Spleen (tissue), 11 donors: ENCODE data around the gene PPP1R9A. TPM values are rescaled to one million over a fixed set of nuclear protein-coding genes. Genes with fewer than 3 reads are reported as not detected.

ENCODE experiments used
- DNase-seq: peaks from one replicate; pipeline ENCODE4 v3.0.0-alpha.2; 2020
- H3K27ac ChIP-seq, 8 donors: fragments of 200-600 bp; sonication (generic) in 7 of 8; 1 replicate in 4 of 8; 2 replicates in 4 of 8; pipeline versions ENCODE4 v1.5.0 to v1.8.0; 2016 to 2021; ENCODE audit warnings: inconsistent platforms in 4 of 8, mild to moderate bottlenecking in 4 of 8, moderate library complexity in 1 of 8
- H3K27me3 ChIP-seq, 7 donors: fragments of 200-600 bp; sonication (generic) in 6 of 7; replicated peaks in 1 of 7; 1 replicate in 4 of 7; 2 replicates in 3 of 7; pipeline versions ENCODE4 v1.5.0 to v1.8.0; 2016 to 2021; ENCODE audit warnings: inconsistent platforms in 3 of 7, mild to moderate bottlenecking in 1 of 7
- H3K36me3 ChIP-seq, 6 donors: fragments of 200-600 bp; sonication (generic) in 5 of 6; 1 replicate in 4 of 6; 2 replicates in 2 of 6; pipeline versions ENCODE4 v1.5.0 to v1.8.0; 2016 to 2021; ENCODE audit warnings: inconsistent platforms in 2 of 6
- H3K4me1 ChIP-seq, 6 donors: fragments of 200-600 bp; sonication (generic) in 5 of 6; 1 replicate in 3 of 6; 2 replicates in 3 of 6; pipeline versions ENCODE4 v1.5.0 to v1.8.0; 2016 to 2021; ENCODE audit warnings: inconsistent platforms in 3 of 6
- H3K4me3 ChIP-seq, 8 donors: fragments of 200-600 bp; sonication (generic) in 7 of 8; 1 replicate in 4 of 8; 2 replicates in 4 of 8; pipeline versions ENCODE4 v1.5.0 to v1.8.0; 2016 to 2021; ENCODE audit warnings: inconsistent platforms in 4 of 8, mild to moderate bottlenecking in 4 of 8, moderate library complexity in 2 of 8
- H3K9me3 ChIP-seq, 8 donors: fragments of 200-600 bp; sonication (generic) in 7 of 8; 1 replicate in 4 of 8; 2 replicates in 4 of 8; pipeline versions ENCODE4 v1.5.0 to v1.8.0; 2016 to 2021; ENCODE audit warnings: inconsistent platforms in 4 of 8
- CTCF ChIP-seq, 11 experiments: fragments of 200-600 bp in 7 of 11; fragments of 450-650 bp in 4 of 11; sonication (generic) in 4 of 11; IDR thresholded peaks in 8 of 11; conservative IDR thresholded peaks in 3 of 11; 1 replicate in 7 of 11; 2 replicates in 4 of 11; pipeline versions ENCODE4 v1.4.0 to v1.8.0; 2016 to 2021; ENCODE audit warnings: antibody characterized with exemption in 11 of 11, inconsistent platforms in 4 of 11, mild to moderate bottlenecking in 1 of 11
- POLR2A ChIP-seq, 3 donors: fragments of 450-650 bp; IDR thresholded peaks; one replicate each; pipeline ENCODE4 v1.5.1; 2017; ENCODE audit warnings: antibody characterized with exemption in 3 of 3, mild to moderate bottlenecking in 1 of 3
- POLR2AphosphoS5 ChIP-seq, 3 donors: sonication (generic); formaldehyde crosslinking; IDR thresholded peaks; one replicate each; pipeline ENCODE4 v1.5.1; 2017; ENCODE audit warnings: antibody characterized with exemption in 3 of 3
- WGBS, 5 donors: extraction: QIAGEN DNeasy Blood & Tissue Kit in 3 of 5; methylation state at CpG; one replicate each; pipeline versions ENCODE4 v1.1.5 to v1.1.7; 2013 to 2018; 5-methylcytosine and 5-hydroxymethylcytosine counted together
- intact Hi-C: fragments of 100-400 bp; cut with DNase I; formaldehyde crosslinking; loops from one replicate; pipeline ENCODE4 v1.15.0; 2023; ENCODE audit warnings: low total_unique reads
- polyA plus RNA-seq, 3 donors: library from polyadenylated mRNA; stranded (reverse); fragments of 200-250 nt; gene quantifications; one replicate each; pipeline ENCODE4 v1.2.1, GENCODE V29; 2013
- total RNA-seq, 7 donors: library from RNA; depleted of rRNA in 3 of 7; stranded (reverse); fragments of >200 nt in 3 of 7; fragmentation: NEBNext Ultra II Directional in 4 of 7; extraction: Animal tissue kit (Norgen Biotek cat#: 25700) in 4 of 7; gene quantifications; one replicate each; pipeline versions ENCODE4 v1.1.0 to v1.2.1, GENCODE V29; 2016 to 2021
- donor health status: healthy with polysubstance abuse.
- donor health status: DM: no; HTN: no; CAD: no; lungs with moderate emphysema.
- donor health status: DM: no; HTN: no; CAD: no.
- donor health status: Bipolar disorder and iron deficiency.
- donor health status: healthy.
- donor health status: DM: no; HTN: no; CAD: no.
- donor health status: DM: yes; HTN: yes; CAD: no.

Gene PPP1R9A
- total and polyA plus RNA-seq, 10 donors, result 0.52 to 24.1 (median 10.9) TPM

GRCh38 chr7:95251966-95252365 lies 344.6 kb downstream of the PPP1R9A start:
- TF ChIP-seq POLR2AphosphoS5 (IDR thresholded peaks at IDR 0.05) (no peak), CTCF (IDR thresholded peaks at IDR 0.05 in 8 of 11, conservative IDR thresholded peaks at IDR 0.05 in 3 of 11) (no peak), POLR2A (IDR thresholded peaks at IDR 0.05) (no peak)
- H3K27me3 ChIP-seq, result no peaks in the 10 kb centered on the region
- no peaks in the 10 kb centered on the region for H3K4me1 ChIP-seq
- no peak overlapping the region for H3K4me3 ChIP-seq
- intact Hi-C loops, result no loop called here
- no peaks in the 10 kb centered on the region for H3K36me3 ChIP-seq
- DNase-seq, result no peak
- no peaks in the 10 kb centered on the region for H3K9me3 ChIP-seq
- 81 to 94% (median 88%) methylated on average over 1 of the region's 1 CpG for WGBS, 5 donors
- no peak overlapping the region for H3K27ac ChIP-seq

GRCh38 chr7:95253986-95254385 lies 346.6 kb downstream of the PPP1R9A start:
- Histone ChIP-seq H3K4me1 (no peaks in the 10 kb centered on the region), H3K9me3 (no peaks in the 10 kb centered on the region), H3K36me3 (no peaks in the 10 kb centered on the region), H3K27me3 (no peaks in the 10 kb centered on the region), H3K27ac (no peak overlapping the region), H3K4me3 (no peak overlapping the region)
- intact Hi-C loops, result no loop called here
- DNase-seq, result no peak
- WGBS, 5 donors, result 88 to 94% (median 90%) methylated on average over 1 of the region's 1 CpG
- TF ChIP-seq POLR2AphosphoS5 (IDR thresholded peaks at IDR 0.05) (no peak), POLR2A (IDR thresholded peaks at IDR 0.05) (no peak), CTCF (IDR thresholded peaks at IDR 0.05 in 8 of 11, conservative IDR thresholded peaks at IDR 0.05 in 3 of 11) (no peak)

GRCh38 chr7:95255691-95256090 lies 348.3 kb downstream of the PPP1R9A start:
- TF ChIP-seq POLR2AphosphoS5 (IDR thresholded peaks at IDR 0.05) (no peak), CTCF (IDR thresholded peaks at IDR 0.05 in 8 of 11, conservative IDR thresholded peaks at IDR 0.05 in 3 of 11) (no peak), POLR2A (IDR thresholded peaks at IDR 0.05) (no peak)
- Histone ChIP-seq H3K4me3 (no peak overlapping the region), H3K9me3 (no peaks in the 10 kb centered on the region), H3K36me3 (no peaks in the 10 kb centered on the region), H3K27ac (no peak overlapping the region), H3K4me1 (no peaks in the 10 kb centered on the region), H3K27me3 (no peaks in the 10 kb centered on the region)
- intact Hi-C loops, result no loop called here
- no peak for DNase-seq

- Histone ChIP-seq H3K4me1 (no peaks in the 10 kb centered on the region), H3K27me3 (no peaks in the 10 kb centered on the region)
- intact Hi-C loops, result no loop called here
Observed at GRCh38 chr7:95261895-95262415, 354.6 kb downstream of the PPP1R9A start.

More at GRCh38 chr7:95261895-95262415, 354.6 kb downstream of the PPP1R9A start:
- Histone ChIP-seq H3K27ac (no peak overlapping the region), H3K9me3 (no peaks in the 10 kb centered on the region), H3K36me3 (no peaks in the 10 kb centered on the region), H3K4me3 (no peak overlapping the region)
- TF ChIP-seq POLR2A (IDR thresholded peaks at IDR 0.05) (no peak), CTCF (IDR thresholded peaks at IDR 0.05 in 8 of 11, conservative IDR thresholded peaks at IDR 0.05 in 3 of 11) (no peak), POLR2AphosphoS5 (IDR thresholded peaks at IDR 0.05) (no peak)
- no peak for DNase-seq
